Activated CD8-positive, alpha-beta T cell treated with anti-CD3 and anti-CD28 coated beads, Interleukin-2, amount 10 ng/mL, durations not matched to agents 7 days and 5 days (primary cell): ENCODE measurements around the gene PRSS48. TPM values are rescaled to one million over a fixed set of nuclear protein-coding genes. Genes with fewer than 3 reads are reported as not detected.

Experiments
- total RNA-seq, 2 experiments: library from RNA; stranded (reverse); gene quantifications; one replicate each; pipeline ENCODE4 v1.2.3, GENCODE V29; 2021

Gene PRSS48
- total RNA-seq, 2 experiments from 2014 or later, result not detected

Other genes with a start within 250 kb of the PRSS48 start
- gene RPS3A, start 177.5 kb upstream of the PRSS48 start, total RNA-seq, result 1,000 to 10,000 TPM; 1,540 to 1,580 TPM
- gene SH3D19, start 48.4 kb downstream of the PRSS48 start, total RNA-seq, result not detected
- not detected for gene FHIP1A, start 132.0 kb downstream of the PRSS48 start, total RNA-seq